Muscle layer of colon (tissue), 2 donors: ENCODE measurements around the gene CBX2.
A peak's percentile ranks its signal among the peaks of the same experiment; 100 is the strongest.

ENCODE experiments used
- H3K27ac ChIP-seq: one replicate; pipeline ENCODE4 v1.7.0; 2013; ENCODE audit warnings: low read depth, mild to moderate bottlenecking, low read length, moderate library complexity
- H3K27me3 ChIP-seq, 2 donors: one replicate each; pipeline ENCODE4 v1.7.0; 2013; ENCODE audit warnings: low read length in 2 of 2, mild to moderate bottlenecking in 2 of 2; ENCODE audit not compliant: insufficient read depth in 2 of 2, control insufficient read depth in 1 of 2
- H3K36me3 ChIP-seq: one replicate; pipeline ENCODE4 v1.7.0; 2013; ENCODE audit warnings: mild to moderate bottlenecking, low read length; ENCODE audit not compliant: insufficient read depth
- H3K4me1 ChIP-seq: one replicate; pipeline ENCODE4 v1.7.0; 2013; ENCODE audit warnings: mild to moderate bottlenecking, low read length; ENCODE audit not compliant: insufficient read depth
- H3K4me3 ChIP-seq, 2 donors: one replicate each; pipeline ENCODE4 v1.7.0; 2013; ENCODE audit warnings: low read length in 2 of 2, low read depth in 1 of 2, mild to moderate bottlenecking in 1 of 2, moderate library complexity in 1 of 2
- H3K9ac ChIP-seq: one replicate; pipeline ENCODE4 v1.7.0; 2013; ENCODE audit warnings: low read length
- H3K9me3 ChIP-seq: one replicate; pipeline ENCODE4 v1.7.0; 2013; ENCODE audit warnings: mild to moderate bottlenecking, low read length
- donor health status: abdominal sarcoma.
- donor health status: Adenocarcinoma of cecum.

CBX2 gene

GRCh38 chr17:79776376-79777119 is 1.4 kb upstream of the CBX2 start:
- H3K27ac ChIP-seq: no peak overlapping the region
- H3K9ac ChIP-seq: no peak overlapping the region
- H3K9me3 ChIP-seq: no peaks in the 10 kb centered on the region
- peak overlapping the region in 1 of 2 donors; percentile 29 for H3K4me3 ChIP-seq
- peaks cover 7% of the 10 kb centered on the region for H3K4me1 ChIP-seq
- H3K36me3 ChIP-seq: no peaks in the 10 kb centered on the region
- H3K27me3 ChIP-seq: peaks cover 30 to 73% of the 10 kb centered on the region in 2 donors

GRCh38 chr17:79777120-79777893 is 641 bp upstream of the CBX2 start:
- peaks cover 30 to 81% of the 10 kb centered on the region in 2 donors for H3K27me3 ChIP-seq
- no peaks in the 10 kb centered on the region for H3K36me3 ChIP-seq
- H3K9me3 ChIP-seq: no peaks in the 10 kb centered on the region
- H3K27ac ChIP-seq: no peak overlapping the region
- no peak overlapping the region for H3K9ac ChIP-seq
- H3K4me3 ChIP-seq: peak overlapping the region; percentile 29 to 32
- H3K4me1 ChIP-seq: peaks cover 7% of the 10 kb centered on the region

- Histone ChIP-seq H3K4me3 (peak overlapping the region in 1 of 2 donors; percentile 41), H3K36me3 (no peaks in the 10 kb centered on the region), H3K27ac (no peak overlapping the region), H3K9ac (no peak overlapping the region), H3K9me3 (no peaks in the 10 kb centered on the region), H3K4me1 (peaks cover 7% of the 10 kb centered on the region), H3K27me3 (peaks cover 30 to 84% of the 10 kb centered on the region in 2 donors)
Measured at GRCh38 chr17:79778504-79779083, 646 bp downstream of the CBX2 start.

- Histone ChIP-seq H3K9ac (no peak overlapping the region), H3K9me3 (no peaks in the 10 kb centered on the region), H3K27me3 (peaks cover 30 to 84% of the 10 kb centered on the region in 2 donors), H3K4me3 (no peak overlapping the region), H3K36me3 (no peaks in the 10 kb centered on the region), H3K4me1 (peaks cover 7% of the 10 kb centered on the region), H3K27ac (no peak overlapping the region)
Measured at GRCh38 chr17:79779084-79779529, 1.2 kb downstream of the CBX2 start.

GRCh38 chr17:79779661-79780365 is 1.9 kb downstream of the CBX2 start:
- H3K27me3 ChIP-seq: peaks cover 30 to 84% of the 10 kb centered on the region in 2 donors

GRCh38 chr17:79781012-79781650 is 3.2 kb downstream of the CBX2 start:
- Histone ChIP-seq H3K27me3 (peaks cover 21 to 81% of the 10 kb centered on the region in 2 donors), H3K9me3 (no peaks in the 10 kb centered on the region), H3K9ac (no peak overlapping the region), H3K4me3 (no peak overlapping the region), H3K4me1 (peaks cover 7% of the 10 kb centered on the region), H3K27ac (no peak overlapping the region), H3K36me3 (no peaks in the 10 kb centered on the region)

More at GRCh38 chr17:79779661-79780365, 1.9 kb downstream of the CBX2 start:
- H3K27ac ChIP-seq: no peak overlapping the region
- H3K9ac ChIP-seq: no peak overlapping the region
- no peaks in the 10 kb centered on the region for H3K9me3 ChIP-seq
- no peaks in the 10 kb centered on the region for H3K36me3 ChIP-seq
- no peak overlapping the region for H3K4me3 ChIP-seq
- H3K4me1 ChIP-seq: peaks cover 7% of the 10 kb centered on the region

- no peaks in the 10 kb centered on the region for H3K9me3 ChIP-seq
- H3K4me3 ChIP-seq: no peak overlapping the region
- no peak overlapping the region for H3K9ac ChIP-seq
- peaks cover 13 to 81% of the 10 kb centered on the region in 2 donors for H3K27me3 ChIP-seq
- H3K4me1 ChIP-seq: peaks cover 6% of the 10 kb centered on the region
- H3K27ac ChIP-seq: no peak overlapping the region
- no peaks in the 10 kb centered on the region for H3K36me3 ChIP-seq
Measured at GRCh38 chr17:79781736-79782575, 4.0 kb downstream of the CBX2 start.

- Histone ChIP-seq H3K9me3 (no peaks in the 10 kb centered on the region), H3K36me3 (no peaks in the 10 kb centered on the region), H3K4me1 (no peaks in the 10 kb centered on the region), H3K27me3 (peaks cover 11 to 78% of the 10 kb centered on the region in 2 donors), H3K4me3 (no peak overlapping the region), H3K9ac (no peak overlapping the region), H3K27ac (no peak overlapping the region)
Measured at GRCh38 chr17:79783891-79784290, 5.9 kb downstream of the CBX2 start.

GRCh38 chr17:79784353-79785016 is 6.5 kb downstream of the CBX2 start:
- Histone ChIP-seq H3K9ac (no peak overlapping the region), H3K4me1 (no peaks in the 10 kb centered on the region), H3K36me3 (no peaks in the 10 kb centered on the region), H3K27me3 (peaks cover 15 to 78% of the 10 kb centered on the region in 2 donors), H3K9me3 (no peaks in the 10 kb centered on the region), H3K4me3 (no peak overlapping the region), H3K27ac (no peak overlapping the region)
